WTC11 (cell line): ENCODE measurements around the gene PRKCE. TPM values are rescaled to one million over a fixed set of nuclear protein-coding genes. Genes with fewer than 3 reads are reported as not detected.

Experiments
- ATAC-seq: fragments of 200-7000 bp; cut with Tn5 transposase; 2 replicates; pipeline ENCODE4 v1.10.0; 2021; ENCODE audit warnings: mild to moderate bottlenecking, moderate library complexity
- CTCF ChIA-PET: fragments of 300-600 bp; sonication (Branson Sonifier 250); formaldehyde crosslinking; loops from one replicate; lab custom pipeline; 2021; ENCODE audit warnings: antibody characterized with exemption; lab: Charles Lee
- POLR2A ChIA-PET: fragments of 350-600 bp; sonication (Branson Sonifier 250); formaldehyde crosslinking; loops from one replicate; lab custom pipeline; 2021; ENCODE audit warnings: antibody characterized with exemption; lab: Charles Lee
- DNase-seq: peaks from one replicate; pipeline ENCODE4 v3.0.0; 2021; ENCODE audit warnings: low spot score
- H3K27ac Mint-ChIP-seq: 2 replicates; pipeline ENCODE4 v1.8.0; 2021; ENCODE audit warnings: mixed read lengths
- H3K27me3 Mint-ChIP-seq: 2 replicates; pipeline ENCODE4 v1.8.0; 2021; ENCODE audit warnings: low read depth, mild to moderate bottlenecking, moderate library complexity, mixed read lengths
- H3K36me3 Mint-ChIP-seq: 2 replicates; pipeline ENCODE4 v1.8.0; 2021; ENCODE audit warnings: mixed read lengths
- H3K4me1 Mint-ChIP-seq: 2 replicates; pipeline ENCODE4 v1.8.0; 2022; ENCODE audit warnings: mixed read lengths
- H3K4me3 Mint-ChIP-seq: 2 replicates; pipeline ENCODE4 v1.8.0; 2021; ENCODE audit warnings: mild to moderate bottlenecking, moderate library complexity, mixed read lengths
- H3K9me3 Mint-ChIP-seq: 2 replicates; pipeline ENCODE4 v1.8.0; 2021; ENCODE audit warnings: mixed read lengths
- ATF1 ChIP-seq: sonication (generic); formaldehyde crosslinking; IDR thresholded peaks from 2 replicates; pipeline ENCODE4 v1.8.1; 2023; ENCODE audit warnings: mild to moderate bottlenecking, moderate library complexity, missing genetic modification reagents
- CREB1 ChIP-seq: sonication (generic); formaldehyde crosslinking; IDR thresholded peaks from 2 replicates; pipeline ENCODE4 v1.8.0; 2023; ENCODE audit warnings: mild to moderate bottlenecking, missing genetic modification reagents
- ETV6 ChIP-seq: sonication (generic); formaldehyde crosslinking; IDR thresholded peaks from 2 replicates; pipeline ENCODE4 v1.8.1; 2022; ENCODE audit warnings: mild to moderate bottlenecking, missing genetic modification reagents
- FOXP4 ChIP-seq: sonication (generic); formaldehyde crosslinking; IDR thresholded peaks from 2 replicates; pipeline ENCODE4 v1.8.0; 2022; ENCODE audit warnings: mild to moderate bottlenecking, missing genetic modification reagents
- GTF2I ChIP-seq: fragments of 250-450 bp; sonication (Bioruptor Pico); conservative IDR thresholded peaks from 2 replicates; pipeline ENCODE4 v1.4.0; 2021; ENCODE audit warnings: mild to moderate bottlenecking
- IRF1 ChIP-seq: sonication (generic); formaldehyde crosslinking; IDR thresholded peaks from 2 replicates; pipeline ENCODE4 v1.8.0; 2023; ENCODE audit warnings: missing genetic modification reagents
- JUN ChIP-seq: sonication (generic); formaldehyde crosslinking; IDR thresholded peaks from 2 replicates; pipeline ENCODE4 v1.8.0; 2023; ENCODE audit warnings: mild to moderate bottlenecking, missing genetic modification reagents
- MLX ChIP-seq: sonication (generic); formaldehyde crosslinking; IDR thresholded peaks from 2 replicates; pipeline ENCODE4 v1.8.1; 2023; ENCODE audit warnings: mild to moderate bottlenecking, missing genetic modification reagents, moderate library complexity
- MYBL2 ChIP-seq: sonication (generic); formaldehyde crosslinking; IDR thresholded peaks from 2 replicates; pipeline ENCODE4 v1.8.1; 2023; ENCODE audit warnings: mild to moderate bottlenecking, moderate library complexity, missing genetic modification reagents
- NFATC4 ChIP-seq: fragments of 250-450 bp; sonication (Bioruptor Pico); IDR thresholded peaks from 2 replicates; pipeline ENCODE4 v1.9.0; 2021; ENCODE audit warnings: mild to moderate bottlenecking
- NR1H2 ChIP-seq: sonication (generic); formaldehyde crosslinking; IDR thresholded peaks from 2 replicates; pipeline ENCODE4 v1.9.0; 2021; ENCODE audit warnings: mild to moderate bottlenecking, moderate library complexity, missing genetic modification reagents
- PRRX2 ChIP-seq: fragments of 250-450 bp; sonication (Bioruptor Pico); IDR thresholded peaks from 2 replicates; pipeline ENCODE4 v1.8.0; 2021; ENCODE audit warnings: mild to moderate bottlenecking
- RELA ChIP-seq: sonication (generic); formaldehyde crosslinking; IDR thresholded peaks from 2 replicates; pipeline ENCODE4 v1.8.1; 2022; ENCODE audit warnings: missing genetic modification reagents, mild to moderate bottlenecking, borderline replicate concordance
- RORB ChIP-seq: fragments of 250-450 bp; sonication (Bioruptor Pico); IDR thresholded peaks from 2 replicates; pipeline ENCODE4 v1.9.0; 2021; ENCODE audit warnings: mild to moderate bottlenecking
- ZNF232 ChIP-seq: sonication (generic); formaldehyde crosslinking; IDR thresholded peaks from 2 replicates; pipeline ENCODE4 v1.8.0; 2022; ENCODE audit warnings: mild to moderate bottlenecking, missing genetic modification reagents
- ZNF423 ChIP-seq: fragments of 250-450 bp; sonication (Bioruptor Pico); IDR thresholded peaks from 2 replicates; pipeline ENCODE4 v2.1.2; 2022; ENCODE audit warnings: mild to moderate bottlenecking, moderate library complexity
- total RNA-seq: library from RNA; stranded (reverse); gene quantifications from 3 replicates; pipeline ENCODE4 v1.2.3, GENCODE V29; 2021
- TF ChIP-seq, protein P1 (sequence below): sonication (generic); formaldehyde crosslinking; IDR thresholded peaks from 2 replicates; pipeline ENCODE4 v1.8.1; 2023; ENCODE audit warnings: mild to moderate bottlenecking, missing genetic modification reagents
- TF ChIP-seq, protein P2 (sequence below): fragments of 250-450 bp; sonication (Bioruptor Pico); IDR thresholded peaks from 2 replicates; pipeline ENCODE4 v1.9.0; 2021; ENCODE audit warnings: moderate library complexity, mild to moderate bottlenecking, inconsistent platforms, borderline replicate concordance
- TF ChIP-seq, protein P3 (sequence below): sonication (generic); formaldehyde crosslinking; IDR thresholded peaks from 2 replicates; pipeline ENCODE4 v1.8.1; 2022; ENCODE audit warnings: mild to moderate bottlenecking, missing genetic modification reagents, moderate library complexity, borderline replicate concordance
- TF ChIP-seq, protein P4 (sequence below): fragments of 250-450 bp; sonication (Bioruptor Pico); IDR thresholded peaks from 2 replicates; pipeline ENCODE4 v1.8.0; 2021; ENCODE audit warnings: mild to moderate bottlenecking

The PRKCE gene
- total RNA-seq, 1 experiment from 2014 or later: 5.8 TPM

GRCh38 chr2:45883603-45884000 is 232.1 kb downstream of the PRKCE start:
- POLR2A ChIA-PET: no interaction called here
- TF ChIP-seq RELA (CRISPR knock-in tag) (no peak), MYBL2 (CRISPR knock-in tag) (no peak)
- TF ChIP-seq, protein P1, sequence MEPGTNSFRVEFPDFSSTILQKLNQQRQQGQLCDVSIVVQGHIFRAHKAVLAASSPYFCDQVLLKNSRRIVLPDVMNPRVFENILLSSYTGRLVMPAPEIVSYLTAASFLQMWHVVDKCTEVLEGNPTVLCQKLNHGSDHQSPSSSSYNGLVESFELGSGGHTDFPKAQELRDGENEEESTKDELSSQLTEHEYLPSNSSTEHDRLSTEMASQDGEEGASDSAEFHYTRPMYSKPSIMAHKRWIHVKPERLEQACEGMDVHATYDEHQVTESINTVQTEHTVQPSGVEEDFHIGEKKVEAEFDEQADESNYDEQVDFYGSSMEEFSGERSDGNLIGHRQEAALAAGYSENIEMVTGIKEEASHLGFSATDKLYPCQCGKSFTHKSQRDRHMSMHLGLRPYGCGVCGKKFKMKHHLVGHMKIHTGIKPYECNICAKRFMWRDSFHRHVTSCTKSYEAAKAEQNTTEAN: no peak
- H3K27me3 Mint-ChIP-seq: no peaks in the 10 kb centered on the region; the same call in 1 of the 2 replicates
- H3K27ac Mint-ChIP-seq: no peak overlapping the region
- CTCF ChIA-PET: no interaction called here
- DNase-seq: no peak
- ATAC-seq: no peak
- peaks cover 10% of the 10 kb centered on the region for H3K4me1 Mint-ChIP-seq
- peaks cover 4% of the 10 kb centered on the region for H3K9me3 Mint-ChIP-seq
- no peaks in the 10 kb centered on the region for H3K36me3 Mint-ChIP-seq
- H3K4me3 Mint-ChIP-seq: no peak overlapping the region

- CTCF ChIA-PET: interaction anchor here (1.3 kb wide), 1 partner anchor 105 kb away, joined by 3 read pairs; no protein-coding TSS in a partner anchor
- ATAC-seq: no peak
- H3K9me3 Mint-ChIP-seq: peaks cover 4% of the 10 kb centered on the region
These were observed 232.7 kb downstream of the PRKCE start for GRCh38 chr2:45884126-45884525.

More at GRCh38 chr2:45884126-45884525, 232.7 kb downstream of the PRKCE start:
- DNase-seq: no peak
- POLR2A ChIA-PET: no interaction called here
- Mint-ChIP-seq H3K36me3 (no peaks in the 10 kb centered on the region), H3K27ac (no peak overlapping the region), H3K4me1 (peaks cover 15% of the 10 kb centered on the region)
- no peak for TF ChIP-seq NFATC4
- TF ChIP-seq RORB (CRISPR knock-in tag): no peak
- TF ChIP-seq, protein P2, sequence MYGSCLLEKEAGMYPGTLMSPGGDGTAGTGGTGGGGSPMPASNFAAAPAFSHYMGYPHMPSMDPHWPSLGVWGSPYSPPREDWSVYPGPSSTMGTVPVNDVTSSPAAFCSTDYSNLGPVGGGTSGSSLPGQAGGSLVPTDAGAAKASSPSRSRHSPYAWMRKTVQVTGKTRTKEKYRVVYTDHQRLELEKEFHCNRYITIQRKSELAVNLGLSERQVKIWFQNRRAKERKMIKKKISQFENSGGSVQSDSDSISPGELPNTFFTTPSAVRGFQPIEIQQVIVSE (CRISPR knock-in tag): no peak
- no peak for TF ChIP-seq CREB1 (CRISPR knock-in tag)
- TF ChIP-seq FOXP4: no peak
- TF ChIP-seq IRF1 (CRISPR knock-in tag): no peak
- no peak for TF ChIP-seq ZNF232 (CRISPR knock-in tag)
- TF ChIP-seq, protein P3, sequence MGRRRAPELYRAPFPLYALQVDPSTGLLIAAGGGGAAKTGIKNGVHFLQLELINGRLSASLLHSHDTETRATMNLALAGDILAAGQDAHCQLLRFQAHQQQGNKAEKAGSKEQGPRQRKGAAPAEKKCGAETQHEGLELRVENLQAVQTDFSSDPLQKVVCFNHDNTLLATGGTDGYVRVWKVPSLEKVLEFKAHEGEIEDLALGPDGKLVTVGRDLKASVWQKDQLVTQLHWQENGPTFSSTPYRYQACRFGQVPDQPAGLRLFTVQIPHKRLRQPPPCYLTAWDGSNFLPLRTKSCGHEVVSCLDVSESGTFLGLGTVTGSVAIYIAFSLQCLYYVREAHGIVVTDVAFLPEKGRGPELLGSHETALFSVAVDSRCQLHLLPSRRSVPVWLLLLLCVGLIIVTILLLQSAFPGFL (CRISPR knock-in tag): no peak
- TF ChIP-seq MLX (CRISPR knock-in tag): no peak
- TF ChIP-seq, protein P4, sequence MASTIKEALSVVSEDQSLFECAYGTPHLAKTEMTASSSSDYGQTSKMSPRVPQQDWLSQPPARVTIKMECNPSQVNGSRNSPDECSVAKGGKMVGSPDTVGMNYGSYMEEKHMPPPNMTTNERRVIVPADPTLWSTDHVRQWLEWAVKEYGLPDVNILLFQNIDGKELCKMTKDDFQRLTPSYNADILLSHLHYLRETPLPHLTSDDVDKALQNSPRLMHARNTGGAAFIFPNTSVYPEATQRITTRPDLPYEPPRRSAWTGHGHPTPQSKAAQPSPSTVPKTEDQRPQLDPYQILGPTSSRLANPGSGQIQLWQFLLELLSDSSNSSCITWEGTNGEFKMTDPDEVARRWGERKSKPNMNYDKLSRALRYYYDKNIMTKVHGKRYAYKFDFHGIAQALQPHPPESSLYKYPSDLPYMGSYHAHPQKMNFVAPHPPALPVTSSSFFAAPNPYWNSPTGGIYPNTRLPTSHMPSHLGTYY: no peak
- no peak for TF ChIP-seq PRRX2
- no peak for TF ChIP-seq NR1H2
- no peak for TF ChIP-seq GTF2I (CRISPR knock-in tag)
- TF ChIP-seq JUN (CRISPR knock-in tag): no peak
- no peak for TF ChIP-seq ATF1 (CRISPR knock-in tag)
- TF ChIP-seq ETV6 (CRISPR knock-in tag): no peak
- TF ChIP-seq ZNF423: no peak
- TF ChIP-seq, all 79 proteins: peak for 0
- Mint-ChIP-seq H3K4me3 (no peak overlapping the region), H3K27me3 (no peaks in the 10 kb centered on the region; the same call in 1 of the 2 replicates)
